Adrenal gland (tissue), 12 donors: ENCODE results near the gene SIDT2. TPM values are rescaled to one million over a fixed set of nuclear protein-coding genes. Genes with fewer than 3 reads are reported as not detected.

ENCODE experiments used
- DNase-seq, 7 donors: peaks; one replicate each; pipeline ENCODE4 v3.0.0-alpha.2; 2019 to 2020
- H3K27ac ChIP-seq, 5 donors: fragments of 200-600 bp; sonication (generic) in 4 of 5; 1 replicate in 3 of 5; 2 replicates in 2 of 5; pipeline versions ENCODE4 v1.5.1 to v1.8.0; 2016 to 2020; ENCODE audit warnings: mild to moderate bottlenecking in 1 of 5
- H3K27me3 ChIP-seq: fragments of 200-600 bp; 2 replicates; pipeline ENCODE4 v1.8.0; 2021
- H3K36me3 ChIP-seq, 2 donors: fragments of 200-600 bp; replicated peaks in 1 of 2; 1 replicate in 1 of 2; 2 replicates in 1 of 2; pipeline versions ENCODE4 v1.5.1 to v1.8.0; 2018 to 2022
- H3K4me1 ChIP-seq, 2 donors: fragments of 200-600 bp; replicated peaks in 1 of 2; 1 replicate in 1 of 2; 2 replicates in 1 of 2; pipeline versions ENCODE4 v1.5.1 to v1.8.0; 2018 to 2021
- H3K4me3 ChIP-seq, 4 donors: fragments of 200-600 bp; sonication (generic) in 3 of 4; one replicate each; pipeline ENCODE4 v1.5.1; 2016 to 2018
- H3K9me3 ChIP-seq, 3 donors: fragments of 200-600 bp; sonication (generic) in 1 of 3; replicated peaks in 1 of 3; 1 replicate in 2 of 3; 2 replicates in 1 of 3; pipeline versions ENCODE4 v1.5.1 to v1.8.0; 2016 to 2021
- POLR2A ChIP-seq, 2 donors: fragments of 450-650 bp; IDR thresholded peaks; one replicate each; pipeline ENCODE4 v1.6.1; 2017; ENCODE audit warnings: antibody characterized with exemption in 2 of 2, mild to moderate bottlenecking in 2 of 2, moderate library complexity in 1 of 2
- WGBS, 4 donors: extraction: QIAGEN DNeasy Blood & Tissue Kit in 2 of 4; methylation state at CpG; one replicate each; pipeline versions ENCODE4 v1.1.5 to v1.1.7; 2013 to 2017; 5-methylcytosine and 5-hydroxymethylcytosine counted together
- intact Hi-C, 2 donors: fragments of 100-400 bp; cut with DNase I; formaldehyde crosslinking; loops; one replicate each; pipeline versions ENCODE4 v1.14.1 to v1.15.0; 2022 to 2023
- polyA plus RNA-seq, 3 donors: library from polyadenylated mRNA; stranded (reverse); fragments of 200-250 nt in 2 of 3; fragments of 350-450 nt in 1 of 3; fragmentation: Illumina TruSeq in 1 of 3; extraction: RNeasy Lipid Tissue Mini Kit (QIAGEN cat#74804) in 1 of 3; gene quantifications; one replicate each; pipeline ENCODE4 v1.2.3, GENCODE V29; 2013 to 2014
- total RNA-seq, 9 donors: library from RNA; depleted of rRNA in 4 of 9; stranded (reverse); fragments of >200 nt in 4 of 9; fragments of 120-200 nt in 1 of 9; fragmentation: NEBNext Ultra II Directional in 1 of 9; extraction: Animal tissue kit (Norgen Biotek cat#: 25700) in 1 of 9; gene quantifications; one replicate each; pipeline versions ENCODE4 v1.1.0 to v1.2.4, GENCODE V29; 2013 to 2023
- TF ChIP-seq, protein P1 (sequence below), 6 experiments: fragments of 450-650 bp in 4 of 6; fragments of 200-600 bp in 2 of 6; sonication (generic) in 1 of 6; IDR thresholded peaks; 1 replicate in 5 of 6; 2 replicates in 1 of 6; pipeline versions ENCODE4 v1.5.1 to v1.8.0; 2016 to 2021; ENCODE audit warnings: antibody characterized with exemption in 6 of 6, mild to moderate bottlenecking in 2 of 6, moderate library complexity in 1 of 6
- donor health status: healthy with polysubstance abuse.
- donor health status: Bipolar disorder and iron deficiency.
- donor health status: DM: yes; HTN: yes; CAD: no.
- donor health status: DM: no; HTN: no; CAD: no.
- donor health status: DM: no; HTN: no; CAD: no.
- donor health status: DM: yes; HTN: yes; CAD: no.

SIDT2 gene
- total and polyA plus RNA-seq, 12 donors = 23.4 to 87.1 (median 44.5) TPM

GRCh38 chr11:117218133-117218915, 39.8 kb downstream of the SIDT2 start:
- H3K4me3 ChIP-seq = no peak overlapping the region
- H3K27me3 ChIP-seq = no peaks in the 10 kb centered on the region
- peak overlapping the region in 4 of 5 donors; percentile 27 to 95 (median 50) for H3K27ac ChIP-seq
- intact Hi-C loops = no loop called here
- peaks cover 0 to 66% of the 10 kb centered on the region in 2 donors for H3K36me3 ChIP-seq
- no peaks in the 10 kb centered on the region for H3K9me3 ChIP-seq
- DNase-seq = peak in 3 of 7 donors; percentile 24 to 50 (median 24)
- TF ChIP-seq, protein P1, sequence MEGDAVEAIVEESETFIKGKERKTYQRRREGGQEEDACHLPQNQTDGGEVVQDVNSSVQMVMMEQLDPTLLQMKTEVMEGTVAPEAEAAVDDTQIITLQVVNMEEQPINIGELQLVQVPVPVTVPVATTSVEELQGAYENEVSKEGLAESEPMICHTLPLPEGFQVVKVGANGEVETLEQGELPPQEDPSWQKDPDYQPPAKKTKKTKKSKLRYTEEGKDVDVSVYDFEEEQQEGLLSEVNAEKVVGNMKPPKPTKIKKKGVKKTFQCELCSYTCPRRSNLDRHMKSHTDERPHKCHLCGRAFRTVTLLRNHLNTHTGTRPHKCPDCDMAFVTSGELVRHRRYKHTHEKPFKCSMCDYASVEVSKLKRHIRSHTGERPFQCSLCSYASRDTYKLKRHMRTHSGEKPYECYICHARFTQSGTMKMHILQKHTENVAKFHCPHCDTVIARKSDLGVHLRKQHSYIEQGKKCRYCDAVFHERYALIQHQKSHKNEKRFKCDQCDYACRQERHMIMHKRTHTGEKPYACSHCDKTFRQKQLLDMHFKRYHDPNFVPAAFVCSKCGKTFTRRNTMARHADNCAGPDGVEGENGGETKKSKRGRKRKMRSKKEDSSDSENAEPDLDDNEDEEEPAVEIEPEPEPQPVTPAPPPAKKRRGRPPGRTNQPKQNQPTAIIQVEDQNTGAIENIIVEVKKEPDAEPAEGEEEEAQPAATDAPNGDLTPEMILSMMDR (IDR thresholded peaks at IDR 0.05) = no peak
- TF ChIP-seq POLR2A (IDR thresholded peaks at IDR 0.05) = no peak
- H3K4me1 ChIP-seq = peaks cover 0 to 43% of the 10 kb centered on the region in 2 donors
- WGBS, 4 donors = 68 to 80% (median 73%) methylated on average over 15 of the region's 15 CpGs

- no peak for TF ChIP-seq POLR2A (IDR thresholded peaks at IDR 0.05)
- TF ChIP-seq, protein P1 (IDR thresholded peaks at IDR 0.05) = no peak
- 87 to 100% (median 92%) methylated on average over 6 to 9 of the region's 9 CpGs for WGBS, 4 donors
- H3K9me3 ChIP-seq = no peaks in the 10 kb centered on the region
- peak overlapping the region in 4 of 5 donors; percentile 27 to 95 (median 50) for H3K27ac ChIP-seq
- intact Hi-C loops = no loop called here
- no peak overlapping the region for H3K4me3 ChIP-seq
- peaks cover 0 to 68% of the 10 kb centered on the region in 2 donors for H3K36me3 ChIP-seq
- DNase-seq = peak in 2 of 7 donors; percentile 6 to 12
- no peaks in the 10 kb centered on the region for H3K27me3 ChIP-seq
- H3K4me1 ChIP-seq = peaks cover 0 to 43% of the 10 kb centered on the region in 2 donors
These were observed 40.5 kb downstream of the SIDT2 start for GRCh38 chr11:117219001-117219400.

DNA sequence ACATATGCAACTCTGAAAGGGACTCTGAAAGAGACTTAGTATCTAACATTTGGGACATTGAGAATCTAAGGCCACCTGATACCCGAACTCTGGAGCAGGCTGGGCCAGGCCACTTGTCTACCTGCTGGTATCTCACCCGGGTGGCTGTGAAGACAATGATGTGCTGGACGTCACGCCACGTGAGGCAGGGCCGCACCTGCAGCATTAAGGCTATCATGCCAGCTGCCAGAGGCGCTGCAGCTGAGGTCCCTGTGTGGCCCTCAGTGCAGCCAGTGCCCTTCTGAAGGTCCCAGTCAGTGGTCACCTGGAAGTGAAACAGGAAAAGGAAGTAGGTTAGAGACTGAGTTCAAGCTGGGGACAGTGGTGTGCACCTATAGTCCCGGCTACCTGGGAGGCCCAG, 40.9 kb downstream of the SIDT2 start:
- Histone ChIP-seq H3K4me3 (no peak overlapping the region), H3K4me1 (peaks cover 0 to 43% of the 10 kb centered on the region in 2 donors), H3K27me3 (no peaks in the 10 kb centered on the region), H3K27ac (peak overlapping the region in 4 of 5 donors; percentile 27 to 95 (median 50)), H3K9me3 (no peaks in the 10 kb centered on the region), H3K36me3 (peaks cover 0 to 67% of the 10 kb centered on the region in 2 donors)
- intact Hi-C loops = no loop called here
- TF ChIP-seq, protein P1 (IDR thresholded peaks at IDR 0.05) = no peak
- no peak for TF ChIP-seq POLR2A (IDR thresholded peaks at IDR 0.05)
- DNase-seq = peak in 2 of 7 donors; percentile 4 to 13
- WGBS, 4 donors = 85 to 93% (median 91%) methylated on average over 2 to 8 of the region's 8 CpGs

GRCh38 chr11:117219995-117220394, 41.5 kb downstream of the SIDT2 start:
- Histone ChIP-seq H3K4me1 (peaks cover 0 to 43% of the 10 kb centered on the region in 2 donors), H3K4me3 (no peak overlapping the region), H3K36me3 (peaks cover 0 to 62% of the 10 kb centered on the region in 2 donors), H3K9me3 (no peaks in the 10 kb centered on the region), H3K27ac (peak overlapping the region in 4 of 5 donors; percentile 27 to 95 (median 52)), H3K27me3 (no peaks in the 10 kb centered on the region)
- no peak for TF ChIP-seq POLR2A (IDR thresholded peaks at IDR 0.05)
- TF ChIP-seq, protein P1 (IDR thresholded peaks at IDR 0.05) = no peak
- no peak for DNase-seq
- intact Hi-C loops = loop anchor here in 1 of 2 donors (10.0 kb wide), 1 partner anchor 435 kb away; the partner anchor contains the start of gene ZPR1
- 83 to 94% (median 91%) methylated on average over 4 of the region's 4 CpGs for WGBS, 4 donors
